ENCODE measurements around the gene C9orf57. TPM values are rescaled to one million over a fixed set of nuclear protein-coding genes. Genes with fewer than 3 reads are reported as not detected.

The C9orf57 gene
- total and polyA plus RNA-seq, 11 donors = not detected

- Histone ChIP-seq H3K4me1 (peaks cover 0 to 9% (median 0%) of the 10 kb centered on the region in 12 donors), H3K27me3 (no peaks in the 10 kb centered on the region), H3K4me3 (no peak overlapping the region), H3K27ac (peak overlapping the region in 2 of 12 donors; percentile 4 to 13), H3K36me3 (no peaks in the 10 kb centered on the region), H3K9me3 (no peaks in the 10 kb centered on the region)
- TF ChIP-seq CTCF (IDR thresholded peaks at IDR 0.05) (no peak), POLR2A (IDR thresholded peaks at IDR 0.05) (no peak)
- DNase-seq (peak in 4 of 5 donors; percentile 9 to 65 (median 24)), ATAC-seq (peak in 2 of 4 donors; percentile 41 to 56)
- 42 to 50% (median 43%) methylated on average over 4 of the region's 4 CpGs for WGBS, 4 donors
- intact Hi-C loops (cut with DNase I) = loop anchor here in 9 of 10 donors (2.0 to 10.0 kb wide), 5 partner anchors 226 to 1136 kb away; no protein-coding TSS in a partner anchor
Measured at GRCh38 chr9:72038408-72038807, 22.0 kb downstream of the C9orf57 start.

- 59 to 81% (median 67%) methylated on average over 4 of the region's 4 CpGs for WGBS, 4 donors
- no peaks in the 10 kb centered on the region for H3K27me3 ChIP-seq
- H3K4me1 ChIP-seq = peaks cover 0 to 9% (median 0%) of the 10 kb centered on the region in 12 donors
- TF ChIP-seq CTCF (IDR thresholded peaks at IDR 0.05) (no peak), POLR2A (IDR thresholded peaks at IDR 0.05) (no peak)
- intact Hi-C loops (cut with DNase I) = loop anchor here in 7 of 10 donors (5.0 to 10.0 kb wide), 4 partner anchors 225 to 1137 kb away; no protein-coding TSS in a partner anchor
- peak overlapping the region in 2 of 12 donors; percentile 4 to 13 for H3K27ac ChIP-seq
- no peaks in the 10 kb centered on the region for H3K9me3 ChIP-seq
- DNase-seq (no peak), ATAC-seq (peak in 3 of 4 donors; percentile 23 to 58 (median 43))
- H3K4me3 ChIP-seq = no peak overlapping the region
- H3K36me3 ChIP-seq = no peaks in the 10 kb centered on the region
Measured at GRCh38 chr9:72037571-72037970, 22.8 kb downstream of the C9orf57 start.

GRCh38 chr9:72030767-72031166, 29.6 kb downstream of the C9orf57 start:
- Histone ChIP-seq H3K36me3 (no peaks in the 10 kb centered on the region), H3K4me1 (no peaks in the 10 kb centered on the region), H3K27me3 (no peaks in the 10 kb centered on the region), H3K4me3 (no peak overlapping the region), H3K27ac (no peak overlapping the region), H3K9me3 (peaks cover 0 to 5% (median 0%) of the 10 kb centered on the region in 12 donors)
- WGBS, 4 donors = 86 to 92% (median 91%) methylated on average over 2 of the region's 2 CpGs
- intact Hi-C loops (cut with DNase I) = loop anchor here in 2 of 10 donors (10.0 kb wide), 2 partner anchors 564 to 1144 kb away; no protein-coding TSS in a partner anchor
- TF ChIP-seq POLR2A (IDR thresholded peaks at IDR 0.05) (no peak), CTCF (IDR thresholded peaks at IDR 0.05) (no peak)
- no peak for ATAC-seq
- DNase-seq = no peak

- 63 to 98% (median 87%) methylated on average over 1 of the region's 1 CpG for WGBS, 4 donors
- H3K36me3 ChIP-seq = no peaks in the 10 kb centered on the region
- H3K4me1 ChIP-seq = peaks cover 0 to under 1% (median 0%) of the 10 kb centered on the region in 12 donors
- H3K9me3 ChIP-seq = peaks cover 0 to 5% (median 0%) of the 10 kb centered on the region in 12 donors
- H3K27me3 ChIP-seq = no peaks in the 10 kb centered on the region
- TF ChIP-seq CTCF (IDR thresholded peaks at IDR 0.05) (no peak), POLR2A (IDR thresholded peaks at IDR 0.05) (no peak)
- intact Hi-C loops (cut with DNase I) = loop anchor here in 6 of 10 donors (5.0 to 10.0 kb wide), 6 partner anchors 115 to 1145 kb away; partner anchors contain the start of genes ABHD17B (in 2 of the 6) and C9orf85 (in 2 of the 6)
- H3K27ac ChIP-seq = no peak overlapping the region
- ATAC-seq (no peak), DNase-seq (no peak)
- H3K4me3 ChIP-seq = no peak overlapping the region
Measured at GRCh38 chr9:72029986-72030385, 30.4 kb downstream of the C9orf57 start.

Data from heart left ventricle (tissue), 16 donors.